Ovary (tissue), 3 donors: ENCODE data around the gene ANKH.

Experiments
- CTCF ChIP-seq, 3 donors: fragments of 450-650 bp in 2 of 3; fragments of 200-600 bp in 1 of 3; IDR thresholded peaks; one replicate each; pipeline versions ENCODE4 v1.5.1 to v1.8.0; 2016 to 2022; ENCODE audit warnings: antibody characterized with exemption in 3 of 3, mild to moderate bottlenecking in 1 of 3
- POLR2A ChIP-seq: fragments of 450-650 bp; IDR thresholded peaks from one replicate; pipeline ENCODE4 v1.6.1; 2017; ENCODE audit warnings: antibody characterized with exemption, mild to moderate bottlenecking, moderate library complexity
- donor health status: DM: no; HTN: no; CAD: no.

- TF ChIP-seq CTCF (IDR thresholded peaks at IDR 0.05) (no peak), POLR2A (no peak)
These were observed 23.2 kb upstream of the ANKH start for GRCh38 chr5:14894748-14895147.
